ENCODE data around the gene DTNBP1.

Gene DTNBP1

GRCh38 chr6:15499591-15499990 lies 163.2 kb downstream of the DTNBP1 start:
- DNase-seq (ENCODE audit: low read depth in 2 of 2) = no peak
- no peak overlapping the region for H3K4me3 ChIP-seq (replicated peaks in 1 of 2; ENCODE audit: low read depth in 2 of 2, low read length in 2 of 2)
- no peak for TF ChIP-seq CTCF (IDR thresholded peaks at IDR 0.05; ENCODE audit: low read depth, low read length)

- H3K4me3 ChIP-seq (replicated peaks in 1 of 2; ENCODE audit: low read depth in 2 of 2, low read length in 2 of 2) = no peak overlapping the region
- TF ChIP-seq CTCF (IDR thresholded peaks at IDR 0.05; ENCODE audit: low read depth, low read length) = no peak
- DNase-seq (ENCODE audit: low read depth in 2 of 2) = no peak
Measured at GRCh38 chr6:15499125-15499524, 163.7 kb downstream of the DTNBP1 start.

- no peak for TF ChIP-seq CTCF (IDR thresholded peaks at IDR 0.05; ENCODE audit: low read depth, low read length)
- H3K4me3 ChIP-seq (replicated peaks in 1 of 2; ENCODE audit: low read depth in 2 of 2, low read length in 2 of 2) = no peak overlapping the region
- DNase-seq (ENCODE audit: low read depth in 2 of 2) = peak in 1 of 2 donors; percentile 58
Measured at GRCh38 chr6:15498640-15499039, 164.2 kb downstream of the DTNBP1 start.

- TF ChIP-seq CTCF (IDR thresholded peaks at IDR 0.05; ENCODE audit: low read depth, low read length) = no peak
- no peak for DNase-seq (ENCODE audit: low read depth in 2 of 2)
- H3K4me3 ChIP-seq (replicated peaks in 1 of 2; ENCODE audit: low read depth in 2 of 2, low read length in 2 of 2) = no peak overlapping the region
Measured at GRCh38 chr6:15496345-15497131, 166.3 kb downstream of the DTNBP1 start.

GRCh38 chr6:15495375-15495901 lies 167.4 kb downstream of the DTNBP1 start:
- DNase-seq (ENCODE audit: low read depth in 2 of 2) = peak in 1 of 2 donors; percentile 70
- no peak overlapping the region for H3K4me3 ChIP-seq (replicated peaks in 1 of 2; ENCODE audit: low read depth in 2 of 2, low read length in 2 of 2)
- TF ChIP-seq CTCF (IDR thresholded peaks at IDR 0.05; ENCODE audit: low read depth, low read length) = no peak

GRCh38 chr6:15493437-15494168 lies 169.2 kb downstream of the DTNBP1 start:
- TF ChIP-seq CTCF (IDR thresholded peaks at IDR 0.05; ENCODE audit: low read depth, low read length) = no peak
- no peak overlapping the region for H3K4me3 ChIP-seq (replicated peaks in 1 of 2; ENCODE audit: low read depth in 2 of 2, low read length in 2 of 2)
- DNase-seq (ENCODE audit: low read depth in 2 of 2) = no peak
